Vagina (tissue), 2 donors: ENCODE data around the gene TMPRSS7.

Experiments
- POLR2A ChIP-seq, 2 donors: fragments of 450-650 bp; IDR thresholded peaks; one replicate each; pipeline ENCODE4 v1.6.1; 2017; ENCODE audit warnings: antibody characterized with exemption in 2 of 2, mild to moderate bottlenecking in 2 of 2, moderate library complexity in 2 of 2
- POLR2AphosphoS5 ChIP-seq, 2 donors: sonication (generic); formaldehyde crosslinking; IDR thresholded peaks; one replicate each; pipeline ENCODE4 v1.9.0; 2017; ENCODE audit warnings: antibody characterized with exemption in 2 of 2, mild to moderate bottlenecking in 2 of 2, low read depth in 1 of 2; ENCODE audit not compliant: insufficient read depth in 1 of 2
- TF ChIP-seq, protein P1 (sequence below), 3 experiments: fragments of 450-650 bp in 2 of 3; fragments of 200-600 bp in 1 of 3; sonication (generic) in 1 of 3; IDR thresholded peaks; one replicate each; pipeline ENCODE4 v1.5.1; 2017 to 2019; ENCODE audit warnings: antibody characterized with exemption in 3 of 3, mild to moderate bottlenecking in 2 of 3, moderate library complexity in 2 of 3

DNA sequence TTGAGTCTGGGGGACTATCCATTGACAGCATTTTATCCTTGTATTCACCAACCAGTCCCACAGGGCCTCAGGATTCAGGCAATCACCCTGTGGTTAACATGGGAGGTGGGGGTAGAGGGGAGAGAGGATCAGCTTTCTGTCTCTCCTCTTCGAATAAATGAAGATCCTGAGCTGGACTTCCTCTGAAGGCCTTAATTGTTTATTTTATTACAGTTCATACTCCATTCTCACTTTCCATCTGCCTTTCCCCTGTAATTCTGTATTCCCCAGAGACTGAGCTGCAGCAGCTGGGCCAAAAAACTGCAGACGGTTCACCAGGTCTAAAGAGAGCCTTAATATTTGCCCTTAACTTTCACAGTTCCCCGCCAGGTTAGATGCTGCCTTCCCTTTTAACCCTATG is 23.9 kb upstream of the TMPRSS7 start:
- TF ChIP-seq, protein P1, sequence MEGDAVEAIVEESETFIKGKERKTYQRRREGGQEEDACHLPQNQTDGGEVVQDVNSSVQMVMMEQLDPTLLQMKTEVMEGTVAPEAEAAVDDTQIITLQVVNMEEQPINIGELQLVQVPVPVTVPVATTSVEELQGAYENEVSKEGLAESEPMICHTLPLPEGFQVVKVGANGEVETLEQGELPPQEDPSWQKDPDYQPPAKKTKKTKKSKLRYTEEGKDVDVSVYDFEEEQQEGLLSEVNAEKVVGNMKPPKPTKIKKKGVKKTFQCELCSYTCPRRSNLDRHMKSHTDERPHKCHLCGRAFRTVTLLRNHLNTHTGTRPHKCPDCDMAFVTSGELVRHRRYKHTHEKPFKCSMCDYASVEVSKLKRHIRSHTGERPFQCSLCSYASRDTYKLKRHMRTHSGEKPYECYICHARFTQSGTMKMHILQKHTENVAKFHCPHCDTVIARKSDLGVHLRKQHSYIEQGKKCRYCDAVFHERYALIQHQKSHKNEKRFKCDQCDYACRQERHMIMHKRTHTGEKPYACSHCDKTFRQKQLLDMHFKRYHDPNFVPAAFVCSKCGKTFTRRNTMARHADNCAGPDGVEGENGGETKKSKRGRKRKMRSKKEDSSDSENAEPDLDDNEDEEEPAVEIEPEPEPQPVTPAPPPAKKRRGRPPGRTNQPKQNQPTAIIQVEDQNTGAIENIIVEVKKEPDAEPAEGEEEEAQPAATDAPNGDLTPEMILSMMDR (IDR thresholded peaks at IDR 0.05) = no peak
- TF ChIP-seq POLR2A (IDR thresholded peaks at IDR 0.05) (no peak), POLR2AphosphoS5 (IDR thresholded peaks at IDR 0.05; ENCODE audit: insufficient read depth in 1 of 2, low read depth in 1 of 2) (no peak)
